GM19238 (cell line): ENCODE data around the gene ZNF831.

ENCODE experiments used
- DNase-seq: peaks from one replicate; pipeline ENCODE4 v3.0.0; 2011; ENCODE audit warnings: low spot score; ENCODE audit not compliant: insufficient read length

ZNF831 gene

GRCh38 chr20:59157531-59157930 is 6.1 kb upstream of the ZNF831 start:
- no peak for DNase-seq

- no peak for DNase-seq
These were observed 5.6 kb upstream of the ZNF831 start for GRCh38 chr20:59157961-59158541.

GRCh38 chr20:59158673-59159072 is 4.9 kb upstream of the ZNF831 start:
- DNase-seq: no peak

GRCh38 chr20:59159091-59159490 is 4.5 kb upstream of the ZNF831 start:
- no peak for DNase-seq

- no peak for DNase-seq
These were observed 3.9 kb upstream of the ZNF831 start for GRCh38 chr20:59159493-59160376.

- no peak for DNase-seq
These were observed 3.1 kb upstream of the ZNF831 start for GRCh38 chr20:59160389-59161115.

- no peak for DNase-seq
These were observed 1.9 kb upstream of the ZNF831 start for GRCh38 chr20:59161721-59162120.

GRCh38 chr20:59164686-59165391 is 1.2 kb downstream of the ZNF831 start:
- DNase-seq: no peak

- DNase-seq: no peak
These were observed 1.8 kb downstream of the ZNF831 start for GRCh38 chr20:59165396-59165795.

GRCh38 chr20:59165891-59166709 is 2.5 kb downstream of the ZNF831 start:
- no peak for DNase-seq

- no peak for DNase-seq
These were observed 7.1 kb downstream of the ZNF831 start for GRCh38 chr20:59170406-59171349.

GRCh38 chr20:59171986-59172385 is 8.4 kb downstream of the ZNF831 start:
- no peak for DNase-seq

GRCh38 chr20:59173938-59174491 is 10.4 kb downstream of the ZNF831 start:
- DNase-seq: no peak

- DNase-seq: no peak
These were observed 11.4 kb downstream of the ZNF831 start for GRCh38 chr20:59175002-59175401.

- no peak for DNase-seq
These were observed 12.2 kb downstream of the ZNF831 start for GRCh38 chr20:59175861-59176260.

GRCh38 chr20:59176812-59177211 is 13.2 kb downstream of the ZNF831 start:
- no peak for DNase-seq

- no peak for DNase-seq
These were observed 13.9 kb downstream of the ZNF831 start for GRCh38 chr20:59177266-59178250.

- no peak for DNase-seq
These were observed 15.5 kb downstream of the ZNF831 start for GRCh38 chr20:59178983-59179595.
